Activated T-cell treated with anti-CD3 and anti-CD28 coated beads for 48 hours (primary cell): Measurements from ENCODE around the gene TPGS2.
A peak's percentile ranks its signal among the peaks of the same experiment; 100 is the strongest.
"Not testable (repeated sequence)": the region's sequence is repeated elsewhere in the genome, so short reads cannot be mapped to it uniquely, and the experiment has no call there.

Experiments used
- DNase-seq: peaks from one replicate; pipeline ENCODE4 v3.0.0-alpha.2; 2020; ENCODE audit warnings: low read depth

Gene TPGS2, protein sequence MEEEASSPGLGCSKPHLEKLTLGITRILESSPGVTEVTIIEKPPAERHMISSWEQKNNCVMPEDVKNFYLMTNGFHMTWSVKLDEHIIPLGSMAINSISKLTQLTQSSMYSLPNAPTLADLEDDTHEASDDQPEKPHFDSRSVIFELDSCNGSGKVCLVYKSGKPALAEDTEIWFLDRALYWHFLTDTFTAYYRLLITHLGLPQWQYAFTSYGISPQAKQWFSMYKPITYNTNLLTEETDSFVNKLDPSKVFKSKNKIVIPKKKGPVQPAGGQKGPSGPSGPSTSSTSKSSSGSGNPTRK

DNA sequence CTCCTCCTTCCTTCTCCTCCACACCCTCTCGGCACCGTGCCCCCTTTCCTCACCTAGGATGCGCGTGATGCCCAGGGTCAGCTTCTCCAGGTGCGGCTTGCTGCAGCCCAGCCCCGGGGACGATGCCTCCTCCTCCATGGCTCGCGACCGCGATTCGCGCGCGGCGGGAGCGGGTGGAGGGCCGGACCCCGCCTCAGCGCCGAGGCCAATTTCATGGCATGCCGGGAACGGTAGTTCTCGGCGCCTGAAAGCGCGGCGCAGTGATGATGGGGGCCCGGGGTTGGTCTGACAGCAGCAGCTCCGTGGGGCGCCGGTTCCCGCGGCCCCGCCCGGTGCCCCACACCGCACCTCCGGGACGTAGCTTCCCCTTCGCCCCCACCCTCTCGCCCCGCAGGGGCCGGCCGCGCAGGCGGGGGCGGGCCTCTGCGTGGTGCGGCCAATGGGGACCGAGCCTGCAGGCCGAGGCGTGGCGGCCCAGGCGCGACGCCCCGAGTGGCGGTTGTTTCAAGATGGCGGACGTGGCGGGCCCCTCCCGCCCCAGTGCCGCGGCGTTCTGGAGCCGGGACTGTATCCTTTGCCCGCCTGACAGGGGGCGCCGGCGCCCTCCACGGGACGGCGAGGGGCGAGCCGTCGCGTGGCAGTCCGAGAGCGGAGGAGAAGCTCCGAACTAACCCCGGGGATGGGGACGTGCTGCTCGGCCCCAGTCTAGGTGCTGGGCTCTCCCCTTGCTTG lies at the start of gene TPGS2, which contains the start of gene KIAA1328:
TPGS2 (minus strand) TSS at position 373 of the 732 bp plus-strand sequence; CDS start at position 138, 235 bp downstream.
KIAA1328 (plus strand) TSS at position 498 of the 732 bp plus-strand sequence; CDS start at position 510, 12 bp downstream.
- DNase-seq: peak; percentile 90

DNA sequence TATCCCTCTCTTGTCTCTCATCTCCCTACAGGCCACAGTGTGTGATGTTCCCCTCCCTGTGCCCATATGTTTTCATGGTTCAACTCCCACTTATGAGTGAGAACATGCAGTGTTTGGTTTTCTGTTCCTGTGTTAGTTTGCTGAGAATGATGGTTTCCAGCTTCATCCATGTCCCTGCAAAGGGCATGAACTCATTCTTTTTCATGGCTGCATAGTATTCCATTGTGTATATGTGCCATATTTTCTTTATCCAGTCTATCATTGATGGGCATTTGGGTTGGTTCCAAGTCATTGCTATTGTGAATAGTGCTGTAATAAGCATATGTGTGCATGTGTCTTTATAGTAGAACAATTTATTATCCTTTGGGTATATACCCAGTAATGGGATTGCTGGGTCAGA lies 45.0 kb upstream of the TPGS2 start:
- not testable (repeated sequence) for DNase-seq

DNA sequence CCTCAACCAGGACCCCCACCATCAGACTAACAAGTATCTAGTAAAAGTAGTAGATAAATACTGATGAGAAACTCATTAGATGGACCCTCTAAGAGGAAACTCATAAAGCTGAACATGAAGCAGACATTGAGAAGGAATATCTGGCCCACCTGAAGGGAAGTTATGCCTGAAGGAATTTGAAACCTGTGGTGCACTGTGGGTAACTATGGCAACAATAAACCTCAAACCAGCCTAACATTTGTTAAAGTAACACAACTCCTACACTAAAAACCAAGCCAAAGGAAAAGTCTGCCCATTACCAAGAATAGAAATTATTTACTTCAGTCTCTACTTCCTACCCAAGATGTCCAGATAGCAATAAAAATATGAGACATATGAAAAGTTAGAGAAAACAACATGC lies 43.5 kb upstream of the TPGS2 start:
- DNase-seq: no peak

DNA sequence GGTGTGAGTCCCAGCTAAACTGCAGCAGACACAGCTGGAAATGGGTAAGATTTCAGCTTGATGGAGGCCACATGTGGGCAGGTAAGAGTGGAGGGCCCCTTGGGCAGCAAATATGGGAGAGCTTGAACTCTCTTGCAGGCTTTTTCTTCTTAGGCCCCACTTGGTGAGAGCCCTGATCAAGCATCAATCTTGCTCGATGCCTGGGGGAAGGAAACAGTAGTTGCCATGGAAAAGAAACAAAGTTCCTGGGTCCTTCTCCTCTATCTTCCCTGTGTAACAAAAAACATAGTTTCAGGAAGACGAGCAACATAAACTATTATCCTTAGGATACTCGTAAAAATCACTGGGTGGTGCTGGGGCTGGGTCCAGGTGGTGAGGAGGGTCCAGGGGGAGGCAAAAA lies 43.0 kb upstream of the TPGS2 start:
- no peak for DNase-seq

DNA sequence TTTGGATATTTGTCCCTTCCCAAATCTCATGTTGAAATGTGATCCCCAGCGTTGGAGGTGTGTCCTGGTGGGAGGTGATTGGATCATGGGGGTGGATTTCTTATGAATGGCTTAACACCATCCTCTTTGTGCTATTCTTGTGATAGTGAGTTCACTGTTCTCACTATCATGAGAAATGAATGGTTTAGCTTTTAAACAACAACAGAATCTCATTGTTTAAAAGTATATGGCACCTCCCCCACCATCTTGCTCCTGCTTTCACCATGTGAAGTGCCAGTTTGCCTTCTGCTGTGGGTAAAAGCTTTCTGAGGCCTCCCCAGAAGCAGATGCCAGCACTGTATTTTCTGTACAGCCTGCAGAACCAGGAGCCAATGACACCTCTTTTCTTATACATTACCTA lies 38.3 kb upstream of the TPGS2 start:
- DNase-seq: no peak

DNA sequence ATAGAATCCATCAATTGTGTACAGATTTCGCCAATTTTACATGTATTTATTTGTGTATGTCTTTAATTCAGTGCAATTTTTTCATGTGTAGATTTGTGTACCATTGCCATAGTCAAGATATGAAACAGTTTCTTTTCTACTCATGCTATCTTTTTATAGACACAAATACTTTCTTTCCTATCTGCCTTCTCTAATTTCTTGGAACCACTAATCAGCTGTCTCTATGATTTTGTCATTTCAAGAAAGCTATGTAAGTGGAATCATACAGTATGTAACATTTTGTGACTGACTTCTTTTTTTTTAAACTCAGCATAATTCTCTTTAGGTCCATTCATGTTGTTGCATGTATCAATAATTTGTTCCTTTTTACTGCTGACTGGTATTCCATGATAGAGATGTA lies 33.4 kb upstream of the TPGS2 start:
- no peak for DNase-seq

DNA sequence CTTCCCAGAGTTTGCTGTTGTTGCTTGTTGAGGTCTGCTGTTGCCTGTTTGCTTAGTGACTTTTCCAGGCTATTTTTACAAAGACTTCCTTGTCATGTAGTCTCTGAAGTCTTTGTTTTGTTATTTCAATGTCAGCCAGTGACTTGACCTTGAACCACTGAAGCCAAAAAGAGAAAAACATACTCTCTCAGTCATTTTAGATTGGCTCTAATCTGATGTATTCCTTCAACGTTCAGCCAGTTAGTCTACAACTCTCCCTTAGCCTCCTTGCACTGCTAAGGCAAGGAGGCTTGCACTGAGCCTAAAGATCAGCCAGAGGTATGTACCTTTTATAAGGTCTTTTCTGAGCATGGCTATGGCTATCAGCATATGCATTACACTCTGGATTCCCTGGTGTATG lies 28.0 kb upstream of the TPGS2 start:
- no peak for DNase-seq

DNA sequence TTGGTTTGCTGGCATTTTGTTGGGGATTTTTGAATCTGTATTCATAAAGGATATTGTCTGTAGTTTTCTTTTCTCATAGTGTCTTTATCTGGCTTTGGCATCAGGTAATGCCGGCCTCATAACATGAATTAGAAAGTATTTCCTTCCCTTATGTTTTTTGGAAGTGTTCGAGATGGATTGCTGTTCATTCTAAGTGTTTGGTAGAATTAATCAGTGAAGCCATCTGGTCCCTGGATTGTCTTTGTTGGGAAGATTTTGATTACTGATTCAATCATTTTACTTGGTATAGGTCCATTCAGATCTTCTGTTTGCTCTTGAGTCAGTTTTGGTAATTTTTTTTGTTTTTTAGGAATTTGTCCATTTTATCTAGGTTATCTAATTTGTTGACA lies 22.4 kb upstream of the TPGS2 start:
- no peak for DNase-seq

DNA sequence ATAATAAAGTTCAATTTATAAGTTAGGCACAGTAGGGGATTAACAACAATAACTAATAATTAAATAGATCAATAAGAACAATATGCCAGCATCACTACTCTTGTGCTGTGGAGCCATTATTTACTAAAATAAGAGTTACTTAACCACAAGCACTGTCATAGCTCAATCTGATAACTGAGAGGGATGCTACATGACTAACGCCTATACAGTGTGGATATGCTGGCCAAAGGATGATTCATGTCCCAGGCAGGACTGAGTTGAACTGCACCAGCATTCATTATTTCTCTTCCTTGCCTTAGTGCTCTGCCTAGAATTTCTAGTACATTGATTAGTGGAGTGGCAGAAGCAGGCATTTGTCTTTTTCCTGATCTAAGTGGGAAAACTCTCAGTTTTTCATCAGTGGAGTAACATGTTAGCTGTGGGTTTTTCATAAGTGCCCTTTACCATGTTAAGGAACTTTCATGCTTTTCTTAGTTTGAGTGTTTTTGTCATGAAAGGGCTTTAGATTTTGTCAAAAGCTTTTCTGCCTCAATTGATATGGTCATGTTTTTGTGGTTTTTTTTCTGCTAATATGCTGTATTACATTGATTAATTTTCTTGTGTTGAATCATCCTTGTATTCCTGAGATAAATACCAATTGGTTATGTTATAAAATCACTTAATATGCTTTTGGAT lies 21.9 kb upstream of the TPGS2 start:
- no peak for DNase-seq

DNA sequence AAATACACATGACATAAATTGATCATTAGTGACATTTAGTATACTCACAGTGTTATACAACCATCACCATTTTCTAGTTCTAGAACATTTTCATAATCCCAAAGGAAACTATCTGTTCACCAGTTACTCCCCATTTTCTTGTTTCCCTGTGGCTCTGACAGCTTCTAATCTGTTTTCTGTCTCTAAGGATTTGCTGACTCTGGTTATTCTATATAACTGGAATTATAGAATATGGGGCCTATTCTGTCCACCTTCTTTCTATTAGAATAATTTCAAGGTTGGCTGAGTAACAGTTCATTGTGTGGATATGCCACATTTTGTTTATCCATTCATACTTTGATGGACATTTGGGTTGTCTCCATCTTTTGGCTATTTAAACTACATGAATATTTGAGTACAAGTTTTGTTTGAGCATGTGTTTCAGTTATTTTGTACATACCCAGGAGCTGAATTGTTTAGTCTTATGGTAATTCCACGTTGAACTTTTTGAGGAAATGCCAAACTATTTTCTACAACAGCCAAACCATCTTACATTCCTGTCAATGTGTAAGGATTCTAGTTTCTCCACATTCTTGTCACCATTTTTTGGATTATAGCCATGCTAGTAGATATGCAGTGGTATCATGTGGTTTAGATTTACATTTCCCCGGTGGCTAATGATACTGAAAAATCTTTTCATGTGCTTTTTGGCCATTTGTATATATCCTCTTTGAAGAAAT lies 20.6 kb upstream of the TPGS2 start:
- DNase-seq: no peak

DNA sequence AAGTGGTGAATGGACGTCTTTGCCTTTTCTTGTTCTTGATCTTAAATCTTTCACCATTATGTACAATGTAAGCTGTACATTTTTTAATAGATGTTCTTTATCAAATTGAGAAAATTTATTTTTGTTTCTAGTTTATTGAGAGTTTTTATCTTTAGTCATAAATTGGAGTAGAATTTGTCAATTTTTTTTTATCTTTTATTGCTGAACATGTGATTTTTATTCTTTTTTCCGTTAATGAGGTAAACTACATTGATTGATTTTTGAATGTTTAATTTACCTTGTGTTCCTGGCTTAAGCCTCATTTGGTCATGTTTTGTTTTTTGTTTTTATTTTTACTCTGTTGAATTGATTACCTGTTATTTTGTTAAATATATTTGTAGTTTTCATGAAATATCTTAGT lies 19.8 kb upstream of the TPGS2 start:
- no peak for DNase-seq

DNA sequence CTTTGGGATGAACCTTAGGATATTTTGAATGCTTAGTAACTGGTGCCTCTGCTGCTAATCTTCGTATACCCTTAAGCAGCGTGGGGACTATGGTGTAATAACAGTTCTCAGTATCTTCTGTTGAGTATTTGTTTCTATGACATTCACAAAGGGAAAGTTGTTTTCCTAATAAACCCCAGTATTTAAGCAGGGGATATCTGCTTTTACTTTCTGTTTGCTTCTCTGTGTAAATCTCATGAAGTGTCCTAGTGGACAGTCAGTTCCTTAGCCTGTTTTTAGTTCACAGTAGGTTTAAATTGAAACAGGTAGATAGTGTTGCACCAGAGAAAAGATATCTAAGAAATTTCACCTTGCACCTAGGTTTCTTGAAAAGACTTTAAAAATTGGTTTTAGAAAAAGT lies 15.0 kb upstream of the TPGS2 start:
- DNase-seq: no peak

DNA sequence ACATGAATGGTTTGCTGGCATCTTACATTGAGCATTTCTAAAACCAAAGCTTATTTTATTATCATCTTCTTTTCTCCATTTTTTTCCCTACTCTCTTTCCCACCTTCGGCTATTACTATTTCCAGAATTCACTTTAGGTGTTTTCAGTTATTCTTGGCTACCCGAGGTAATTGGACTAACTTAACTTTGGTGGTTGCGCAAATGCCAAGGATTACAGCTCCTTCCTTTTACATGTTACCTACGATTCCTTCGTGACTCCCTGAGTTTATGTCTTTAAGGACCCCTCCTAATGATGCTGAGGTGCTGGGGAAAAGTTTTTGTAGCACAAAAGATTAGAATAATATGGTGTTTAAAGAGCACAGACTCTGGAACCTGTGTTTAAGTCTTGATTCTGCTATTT lies 14.4 kb upstream of the TPGS2 start:
- DNase-seq: no peak

DNA sequence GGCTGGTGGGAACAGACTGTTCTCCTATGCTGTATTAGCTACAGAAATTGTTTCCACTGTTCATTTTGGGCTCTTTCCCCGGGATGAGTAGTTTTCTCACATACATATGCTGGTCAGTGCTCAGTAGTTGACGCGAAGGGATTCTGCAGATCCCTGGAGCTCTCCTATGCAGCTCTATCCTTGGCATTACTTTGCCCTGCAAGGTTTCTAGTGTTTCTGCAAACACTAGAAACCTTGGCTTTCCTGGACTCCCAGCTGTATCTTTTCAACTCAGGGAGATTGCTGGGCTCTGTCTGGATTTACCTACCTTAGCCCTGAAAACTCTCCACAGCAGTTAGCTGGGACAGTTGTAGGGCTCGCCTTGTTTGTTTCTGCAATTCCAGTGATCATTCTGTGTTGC lies 11.0 kb upstream of the TPGS2 start:
- no peak for DNase-seq

DNA sequence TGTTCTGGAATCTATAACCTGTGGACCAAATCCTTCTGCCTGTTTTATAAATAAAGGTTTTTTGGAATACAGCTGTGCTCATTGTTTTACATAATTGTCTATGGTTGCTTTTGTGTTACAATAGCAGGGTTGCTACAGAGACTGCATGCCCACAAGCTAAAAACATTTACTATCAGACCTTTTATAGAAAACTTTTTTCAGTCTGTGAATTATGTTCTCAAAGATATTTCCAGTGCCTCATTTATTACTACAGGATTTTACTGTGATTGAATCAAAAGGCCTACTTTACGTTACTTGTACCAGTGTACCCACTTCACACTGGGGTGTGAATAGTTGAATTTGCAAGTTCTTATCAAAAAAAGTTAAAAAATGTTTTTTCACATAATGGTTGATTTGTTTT lies 7.1 kb upstream of the TPGS2 start:
- DNase-seq: no peak

DNA sequence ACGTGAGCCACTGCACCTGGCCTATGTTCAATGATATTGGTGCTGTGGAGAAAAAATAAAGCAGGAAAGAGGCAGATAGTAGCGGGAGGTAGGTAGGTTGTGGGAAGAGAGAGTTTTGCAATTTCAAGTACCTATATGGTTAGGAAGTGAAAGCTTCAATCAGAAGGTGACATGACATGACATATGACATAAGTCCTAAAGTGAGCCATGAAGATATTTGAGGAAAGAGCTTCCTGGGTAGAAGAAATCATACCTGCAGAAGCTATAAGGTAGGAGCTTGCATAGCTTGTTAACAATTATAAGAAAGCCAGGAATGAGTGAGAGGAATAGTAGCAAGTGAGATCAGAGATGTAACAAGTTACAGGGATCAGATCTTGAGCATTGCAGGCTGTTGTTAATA lies 4.3 kb upstream of the TPGS2 start:
- no peak for DNase-seq

DNA sequence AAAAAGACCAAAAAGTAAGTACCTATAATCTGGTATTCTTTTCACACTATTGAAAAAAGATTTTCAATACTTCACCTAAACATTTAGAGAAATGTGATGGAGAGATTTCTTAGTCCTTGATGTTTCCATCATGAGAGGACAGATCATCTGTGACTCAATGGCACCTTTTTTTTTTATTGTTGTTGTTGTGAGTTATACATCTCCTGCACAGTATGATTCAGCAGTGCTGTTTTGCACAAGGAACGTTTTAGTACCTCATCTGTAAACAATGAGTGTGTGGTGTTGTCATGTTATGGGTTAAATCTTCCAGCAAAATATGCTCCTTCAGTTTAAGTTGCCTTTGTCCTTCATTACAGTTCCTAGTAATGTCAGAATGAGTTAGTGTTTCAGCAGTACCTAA lies 2.3 kb upstream of the TPGS2 start:
- DNase-seq: no peak

DNA sequence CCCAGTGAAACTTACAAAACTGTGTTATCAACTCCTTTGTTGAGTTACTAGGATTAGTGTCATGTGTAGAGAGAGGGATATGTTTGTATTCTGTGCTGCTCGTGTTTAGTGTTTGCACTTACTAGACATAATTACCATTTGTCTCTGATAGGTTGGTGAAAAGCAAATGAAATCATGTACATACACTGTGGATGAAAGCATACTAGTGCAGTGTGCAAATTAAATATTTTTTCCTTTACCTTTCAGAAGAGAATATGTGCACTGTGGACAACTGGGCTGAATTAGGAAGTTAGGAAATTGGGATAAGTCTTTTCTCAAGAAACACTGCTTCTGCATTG lies 1.3 kb upstream of the TPGS2 start:
- no peak for DNase-seq

DNA sequence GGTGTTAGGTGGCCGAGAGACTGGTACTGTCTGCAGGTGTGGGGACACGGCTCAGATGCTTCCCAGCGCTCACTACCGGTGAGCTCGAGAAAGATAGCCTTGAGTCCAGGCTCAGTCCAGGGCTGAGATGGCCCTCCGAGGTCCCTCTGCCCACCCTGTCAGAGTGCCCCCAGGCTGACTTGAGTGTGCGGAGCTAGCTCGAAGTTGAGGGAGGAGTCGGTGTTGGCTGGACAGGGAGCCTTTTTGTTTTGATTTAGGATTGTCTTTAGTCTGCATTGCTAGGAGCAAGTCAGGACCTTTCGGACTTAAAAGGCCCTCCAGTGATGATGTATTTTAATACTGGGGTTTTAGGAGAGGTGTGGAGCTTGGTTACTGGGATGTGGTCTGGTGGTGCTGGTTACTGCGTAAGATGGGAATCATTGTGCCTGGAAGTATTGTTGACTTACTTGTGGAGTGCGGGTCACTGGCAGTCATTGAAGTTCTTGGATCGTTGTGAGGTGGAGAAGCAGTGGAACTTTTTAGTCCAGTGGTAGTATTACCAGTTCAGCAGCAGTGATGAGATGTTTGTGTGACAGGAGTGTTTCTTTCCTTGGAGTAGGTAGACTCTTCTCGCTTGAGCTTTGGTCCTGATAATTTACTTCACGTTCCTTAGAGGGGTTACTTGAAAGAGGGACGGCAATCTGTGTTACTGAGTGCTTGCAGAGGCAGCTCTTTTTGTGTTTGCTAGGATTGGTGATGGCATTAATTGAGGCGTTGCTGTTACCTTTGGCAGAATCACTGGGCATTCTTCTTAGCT lies 758 bp upstream of the TPGS2 start:
- no peak for DNase-seq

DNA sequence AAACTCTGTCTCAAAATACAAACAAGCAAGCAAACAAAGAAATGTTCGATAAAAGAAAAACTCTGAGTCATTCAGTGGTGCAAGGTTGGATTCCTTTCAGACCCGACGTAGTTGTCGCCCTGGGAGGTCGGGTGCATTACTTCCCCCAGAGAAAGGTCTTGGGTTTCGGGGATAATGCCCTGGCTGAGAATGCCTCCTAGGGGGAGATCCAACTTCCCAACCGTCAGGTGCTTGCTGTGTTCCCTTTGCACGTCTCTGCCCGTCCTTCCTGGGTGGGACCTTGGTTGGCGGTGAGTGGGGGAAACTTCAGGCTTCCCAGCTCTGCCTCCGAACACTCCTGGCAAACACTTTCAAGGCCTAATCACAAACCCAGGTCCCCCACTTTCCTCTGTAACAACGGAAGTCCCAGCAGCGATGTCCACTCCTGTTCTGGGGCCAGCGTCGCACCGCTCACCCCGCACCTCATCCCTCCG lies 609 bp downstream of the TPGS2 start:
- DNase-seq: peak; percentile 5

DNA sequence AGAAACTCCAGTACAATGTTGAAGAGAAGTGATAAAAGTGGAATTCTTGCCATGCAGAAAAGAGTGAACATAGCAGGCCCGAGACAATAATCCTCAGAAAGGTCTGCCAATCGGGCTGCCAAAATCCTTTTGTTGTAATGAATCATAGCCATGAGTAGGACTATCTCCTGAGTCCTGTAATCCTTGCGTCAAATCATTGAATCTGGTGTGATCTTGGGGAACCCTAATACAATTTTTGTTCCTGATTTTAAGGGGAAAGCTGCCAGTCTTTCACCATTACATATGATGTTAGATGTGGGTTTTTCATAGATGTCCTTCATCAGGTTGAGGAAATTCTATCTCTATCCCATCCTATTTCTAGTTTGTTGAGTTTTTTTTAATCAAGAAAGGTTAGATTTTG lies 2.2 kb downstream of the TPGS2 start:
- DNase-seq: no peak

DNA sequence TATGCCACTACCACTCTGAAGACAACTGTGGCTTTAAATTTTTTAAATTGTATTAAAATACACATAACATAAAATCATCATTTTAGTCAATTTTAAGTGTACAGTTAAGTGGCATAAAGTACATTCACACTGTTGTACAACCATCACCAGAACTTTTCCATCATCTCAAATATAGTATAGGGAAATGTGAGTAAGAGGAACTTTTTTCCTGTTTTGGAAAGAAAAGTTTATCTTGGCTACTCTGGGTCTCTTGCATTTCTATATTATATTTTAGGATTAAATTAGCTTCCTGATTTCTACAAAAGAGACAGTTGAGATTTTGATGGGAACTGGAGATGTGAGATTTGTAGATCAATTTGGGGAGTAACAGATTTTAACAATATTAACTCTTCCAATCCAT lies 3.3 kb downstream of the TPGS2 start:
- DNase-seq: no peak
